A172 (cell line): ENCODE measurements around the gene MRPL47. TPM values are rescaled to one million over a fixed set of nuclear protein-coding genes. Genes with fewer than 3 reads are reported as not detected.
"Not testable (repeated sequence)": the region's sequence is repeated elsewhere in the genome, so short reads cannot be mapped to it uniquely, and the experiment has no call there.

Experiments used
- DNase-seq: peaks from one replicate; pipeline ENCODE4 v3.0.0-alpha.2; 2015; ENCODE audit warnings: low spot score
- total RNA-seq: library from RNA; depleted of rRNA; stranded (reverse); fragments of >200 nt; shearing (Covaris generic); gene quantifications from 2 replicates; pipeline ENCODE4 v1.2.3, GENCODE V29; 2014; rRNA removed

MRPL47 gene
- 184 and 189 TPM in 2 replicates for total RNA-seq

- peak; percentile 99 for DNase-seq
Observed at GRCh38 chr3:179604321-179605078, at the start of gene MRPL47, which contains the start of gene NDUFB5. TSS of gene MRPL47 (minus strand) at chr3:179604638. CDS start at chr3:179604624, 14 bp downstream. TSS of gene NDUFB5 (plus strand) at chr3:179604794. CDS start at chr3:179604816, 22 bp downstream.

- peak; percentile 63 for DNase-seq
Observed at GRCh38 chr3:179653096-179653797, 48.8 kb upstream of the MRPL47 start.

GRCh38 chr3:179652447-179653095 lies 48.1 kb upstream of the MRPL47 start, which contains the start of gene USP13:
TSS of gene USP13 (plus strand) at chr3:179653040. CDS start at chr3:179653226, 186 bp downstream.
- peak; percentile 82 for DNase-seq

GRCh38 chr3:179651687-179652446 lies 47.4 kb upstream of the MRPL47 start:
- DNase-seq = no peak

GRCh38 chr3:179646177-179646576 lies 41.7 kb upstream of the MRPL47 start:
- DNase-seq = no peak

- DNase-seq = not testable (repeated sequence)
Observed at GRCh38 chr3:179643837-179644236, 39.4 kb upstream of the MRPL47 start.

- DNase-seq = no peak
Observed at GRCh38 chr3:179642871-179643270, 38.4 kb upstream of the MRPL47 start.

- no peak for DNase-seq
Observed at GRCh38 chr3:179640469-179640868, 36.0 kb upstream of the MRPL47 start.

GRCh38 chr3:179630753-179631451 lies 26.5 kb upstream of the MRPL47 start:
- no peak for DNase-seq

GRCh38 chr3:179624451-179624850 lies 20.0 kb upstream of the MRPL47 start:
- DNase-seq = peak; percentile 23

GRCh38 chr3:179622023-179622422 lies 17.6 kb upstream of the MRPL47 start:
- DNase-seq = no peak

GRCh38 chr3:179615458-179616173 lies 11.2 kb upstream of the MRPL47 start:
- DNase-seq = peak; percentile 23

GRCh38 chr3:179613807-179614206 lies 9.4 kb upstream of the MRPL47 start:
- peak; percentile 79 for DNase-seq

GRCh38 chr3:179610066-179610465 lies 5.6 kb upstream of the MRPL47 start:
- no peak for DNase-seq

GRCh38 chr3:179608931-179609720 lies 4.7 kb upstream of the MRPL47 start:
- DNase-seq = no peak

- DNase-seq = no peak
Observed at GRCh38 chr3:179606534-179607085, 2.2 kb upstream of the MRPL47 start.

GRCh38 chr3:179603831-179604230 lies 607 bp downstream of the MRPL47 start:
- DNase-seq = no peak

- no peak for DNase-seq
Observed at GRCh38 chr3:179603321-179603720, 1.1 kb downstream of the MRPL47 start.

GRCh38 chr3:179599531-179599930 lies 4.9 kb downstream of the MRPL47 start:
- no peak for DNase-seq
